ENCODE results near the gene MAPRE2.

- TF ChIP-seq, protein P1, sequence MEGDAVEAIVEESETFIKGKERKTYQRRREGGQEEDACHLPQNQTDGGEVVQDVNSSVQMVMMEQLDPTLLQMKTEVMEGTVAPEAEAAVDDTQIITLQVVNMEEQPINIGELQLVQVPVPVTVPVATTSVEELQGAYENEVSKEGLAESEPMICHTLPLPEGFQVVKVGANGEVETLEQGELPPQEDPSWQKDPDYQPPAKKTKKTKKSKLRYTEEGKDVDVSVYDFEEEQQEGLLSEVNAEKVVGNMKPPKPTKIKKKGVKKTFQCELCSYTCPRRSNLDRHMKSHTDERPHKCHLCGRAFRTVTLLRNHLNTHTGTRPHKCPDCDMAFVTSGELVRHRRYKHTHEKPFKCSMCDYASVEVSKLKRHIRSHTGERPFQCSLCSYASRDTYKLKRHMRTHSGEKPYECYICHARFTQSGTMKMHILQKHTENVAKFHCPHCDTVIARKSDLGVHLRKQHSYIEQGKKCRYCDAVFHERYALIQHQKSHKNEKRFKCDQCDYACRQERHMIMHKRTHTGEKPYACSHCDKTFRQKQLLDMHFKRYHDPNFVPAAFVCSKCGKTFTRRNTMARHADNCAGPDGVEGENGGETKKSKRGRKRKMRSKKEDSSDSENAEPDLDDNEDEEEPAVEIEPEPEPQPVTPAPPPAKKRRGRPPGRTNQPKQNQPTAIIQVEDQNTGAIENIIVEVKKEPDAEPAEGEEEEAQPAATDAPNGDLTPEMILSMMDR (IDR thresholded peaks at IDR 0.05; ENCODE audit: insufficient read depth, low read length, poor library complexity, severe bottlenecking): no peak
- TF ChIP-seq EZH2phosphoT487 (conservative IDR thresholded peaks at IDR 0.05; ENCODE audit: low read length): no peak
Observed at GRCh38 chr18:35106013-35106844, 65.0 kb downstream of the MAPRE2 start.

Measured in SU-DHL-6 (cell line).